Measurements from ENCODE around the gene LMF1.

Gene LMF1

DNA sequence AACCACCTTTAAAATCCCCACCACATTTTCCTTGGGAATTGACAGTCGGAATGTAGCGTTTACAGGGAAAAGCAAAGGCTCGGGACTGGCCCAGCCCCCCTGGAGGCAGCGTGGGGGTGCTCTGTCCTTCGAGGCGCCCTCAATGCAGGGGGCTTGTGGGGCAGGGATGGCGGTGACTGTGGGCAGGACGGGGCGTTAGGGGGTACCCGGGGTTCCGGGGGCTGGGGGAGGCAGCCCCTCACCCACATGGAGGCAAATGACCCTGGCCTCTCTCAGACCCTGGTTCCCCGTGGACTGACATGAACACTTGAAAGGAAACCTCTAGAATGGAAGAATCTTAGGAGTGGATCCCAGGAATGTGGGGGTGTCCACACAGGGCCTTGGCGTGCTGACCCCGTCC, 91.9 kb downstream of the LMF1 start:
- Histone ChIP-seq H3K9ac (ENCODE audit: low read length) (no peak overlapping the region), H3K79me2 (ENCODE audit: low read length) (no peaks in the 10 kb centered on the region), H3K27me3 (ENCODE audit: low read depth, low read length) (no peaks in the 10 kb centered on the region), H3K4me3 (ENCODE audit: low read length) (no peak overlapping the region), H3K27ac (ENCODE audit: low read length) (no peak overlapping the region), H3K4me2 (ENCODE audit: low read length) (no peak overlapping the region), H3K36me3 (replicated peaks; ENCODE audit: low read depth, low read length) (peaks cover 2% of the 10 kb centered on the region), H3K4me1 (ENCODE audit: low read length) (peaks cover 13% of the 10 kb centered on the region), H2AFZ (ENCODE audit: low read depth, low read length) (no peak overlapping the region), H3K9me3 (ENCODE audit: insufficient read depth, low read length) (peaks cover 4% of the 10 kb centered on the region; the same call in 1 of the 2 replicates), H4K20me1 (ENCODE audit: insufficient read depth, low read length) (no peaks in the 10 kb centered on the region)
- TF ChIP-seq, protein P1, sequence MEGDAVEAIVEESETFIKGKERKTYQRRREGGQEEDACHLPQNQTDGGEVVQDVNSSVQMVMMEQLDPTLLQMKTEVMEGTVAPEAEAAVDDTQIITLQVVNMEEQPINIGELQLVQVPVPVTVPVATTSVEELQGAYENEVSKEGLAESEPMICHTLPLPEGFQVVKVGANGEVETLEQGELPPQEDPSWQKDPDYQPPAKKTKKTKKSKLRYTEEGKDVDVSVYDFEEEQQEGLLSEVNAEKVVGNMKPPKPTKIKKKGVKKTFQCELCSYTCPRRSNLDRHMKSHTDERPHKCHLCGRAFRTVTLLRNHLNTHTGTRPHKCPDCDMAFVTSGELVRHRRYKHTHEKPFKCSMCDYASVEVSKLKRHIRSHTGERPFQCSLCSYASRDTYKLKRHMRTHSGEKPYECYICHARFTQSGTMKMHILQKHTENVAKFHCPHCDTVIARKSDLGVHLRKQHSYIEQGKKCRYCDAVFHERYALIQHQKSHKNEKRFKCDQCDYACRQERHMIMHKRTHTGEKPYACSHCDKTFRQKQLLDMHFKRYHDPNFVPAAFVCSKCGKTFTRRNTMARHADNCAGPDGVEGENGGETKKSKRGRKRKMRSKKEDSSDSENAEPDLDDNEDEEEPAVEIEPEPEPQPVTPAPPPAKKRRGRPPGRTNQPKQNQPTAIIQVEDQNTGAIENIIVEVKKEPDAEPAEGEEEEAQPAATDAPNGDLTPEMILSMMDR (IDR thresholded peaks at IDR 0.05; ENCODE audit: low read depth, low read length): no peak
- no peak for TF ChIP-seq EZH2phosphoT487 (IDR thresholded peaks at IDR 0.05; ENCODE audit: low read depth)

DNA sequence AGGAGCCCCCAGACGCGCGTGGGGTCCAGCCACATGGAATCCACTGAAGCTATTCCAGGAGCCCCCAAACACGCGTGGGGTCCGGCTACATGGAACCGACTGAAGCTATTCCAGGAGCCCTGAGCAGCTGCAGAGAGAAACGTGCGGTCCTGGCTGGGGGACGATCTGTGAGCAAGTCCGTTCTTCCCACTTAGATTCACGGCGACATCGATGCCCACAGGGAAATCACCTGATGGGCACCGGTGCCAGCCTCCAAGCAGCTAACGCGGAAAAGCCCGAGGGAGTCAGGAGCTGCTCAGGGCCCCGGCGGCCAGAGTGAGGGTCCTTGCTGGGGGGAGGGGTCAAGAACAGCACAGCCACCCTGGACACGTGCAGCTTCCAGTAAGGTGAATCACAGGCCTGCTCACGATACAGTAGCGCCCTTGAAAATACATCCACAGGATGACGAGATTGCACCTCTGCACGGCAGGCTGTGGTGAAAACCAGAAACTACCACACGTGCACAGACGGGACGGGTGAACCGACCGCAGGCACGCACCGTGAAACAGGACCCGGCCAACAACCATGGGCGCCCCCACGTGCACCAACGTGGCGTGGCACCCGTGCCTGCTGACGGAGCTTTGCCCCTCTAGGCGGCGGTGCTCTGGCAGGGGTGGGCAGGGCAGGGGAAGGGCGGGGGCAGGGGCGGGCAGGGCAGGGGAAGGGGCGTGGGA, 92.6 kb downstream of the LMF1 start:
- Histone ChIP-seq H3K9me3 (ENCODE audit: insufficient read depth, low read length) (no peaks in the 10 kb centered on the region), H3K4me3 (ENCODE audit: low read length) (no peak overlapping the region), H3K4me2 (ENCODE audit: low read length) (peak overlapping the region; percentile 59), H4K20me1 (ENCODE audit: insufficient read depth, low read length) (no peaks in the 10 kb centered on the region), H3K36me3 (replicated peaks; ENCODE audit: low read depth, low read length) (no peaks in the 10 kb centered on the region), H3K9ac (ENCODE audit: low read length) (no peak overlapping the region), H2AFZ (ENCODE audit: low read depth, low read length) (no peak overlapping the region), H3K27me3 (ENCODE audit: low read depth, low read length) (no peaks in the 10 kb centered on the region), H3K4me1 (ENCODE audit: low read length) (peaks cover 13% of the 10 kb centered on the region), H3K27ac (ENCODE audit: low read length) (no peak overlapping the region), H3K79me2 (ENCODE audit: low read length) (no peaks in the 10 kb centered on the region)
- TF ChIP-seq, protein P1 (IDR thresholded peaks at IDR 0.05; ENCODE audit: low read depth, low read length): no peak
- TF ChIP-seq EZH2phosphoT487 (IDR thresholded peaks at IDR 0.05; ENCODE audit: low read depth): no peak

DNA sequence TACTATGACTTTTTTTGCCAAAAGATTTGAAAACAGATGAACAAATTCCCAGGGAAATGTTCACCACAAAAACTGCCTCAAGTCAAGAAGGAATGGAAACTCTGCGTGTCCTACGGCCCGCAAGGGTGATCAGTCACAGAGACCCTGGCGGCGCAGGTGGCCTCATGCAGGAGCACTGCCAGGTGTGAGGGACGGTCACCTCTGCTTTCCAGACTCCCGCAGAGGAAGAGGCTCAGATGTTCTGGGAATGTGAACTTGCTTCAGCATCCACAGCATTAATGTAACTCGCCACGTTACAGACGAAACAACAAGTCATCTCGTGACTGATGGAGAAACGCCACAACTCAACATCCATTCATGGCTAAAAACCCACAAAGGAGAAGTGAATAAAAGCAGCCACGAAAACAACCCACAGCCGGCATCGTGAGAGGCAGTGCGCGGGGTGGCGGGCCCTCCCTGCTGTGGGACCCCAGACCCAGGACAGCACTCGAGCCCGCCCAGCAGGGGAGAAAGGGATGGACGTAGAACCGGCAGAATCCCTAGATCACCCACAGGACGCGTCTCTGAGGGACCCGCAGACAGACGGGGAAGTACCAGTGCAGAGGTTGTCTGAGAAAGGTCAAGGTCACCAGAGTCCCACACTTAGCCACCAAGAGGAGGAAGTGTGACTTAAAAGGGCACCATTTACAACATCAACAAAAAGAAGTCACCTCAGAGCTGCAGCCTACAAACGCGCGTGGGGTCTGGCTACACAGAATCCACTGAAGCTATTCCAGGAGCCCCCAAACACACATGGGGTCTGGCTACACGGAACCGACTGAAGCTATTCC, 93.3 kb downstream of the LMF1 start:
- no peaks in the 10 kb centered on the region for H3K79me2 ChIP-seq (ENCODE audit: low read length)
- H4K20me1 ChIP-seq (ENCODE audit: insufficient read depth, low read length): no peaks in the 10 kb centered on the region
- peak overlapping the region; percentile 59 for H3K4me2 ChIP-seq (ENCODE audit: low read length)
- TF ChIP-seq, protein P1 (IDR thresholded peaks at IDR 0.05; ENCODE audit: low read depth, low read length): no peak
- no peak for TF ChIP-seq EZH2phosphoT487 (IDR thresholded peaks at IDR 0.05; ENCODE audit: low read depth)
- no peak overlapping the region for H2AFZ ChIP-seq (ENCODE audit: low read depth, low read length)
- H3K9ac ChIP-seq (ENCODE audit: low read length): no peak overlapping the region
- H3K4me1 ChIP-seq (ENCODE audit: low read length): peaks cover 13% of the 10 kb centered on the region
- no peaks in the 10 kb centered on the region for H3K36me3 ChIP-seq (replicated peaks; ENCODE audit: low read depth, low read length)
- H3K27me3 ChIP-seq (ENCODE audit: low read depth, low read length): no peaks in the 10 kb centered on the region
- H3K27ac ChIP-seq (ENCODE audit: low read length): no peak overlapping the region
- H3K4me3 ChIP-seq (ENCODE audit: low read length): peak overlapping the region; percentile 32; the same call in 1 of the 2 replicates
- no peaks in the 10 kb centered on the region for H3K9me3 ChIP-seq (ENCODE audit: insufficient read depth, low read length)

DNA sequence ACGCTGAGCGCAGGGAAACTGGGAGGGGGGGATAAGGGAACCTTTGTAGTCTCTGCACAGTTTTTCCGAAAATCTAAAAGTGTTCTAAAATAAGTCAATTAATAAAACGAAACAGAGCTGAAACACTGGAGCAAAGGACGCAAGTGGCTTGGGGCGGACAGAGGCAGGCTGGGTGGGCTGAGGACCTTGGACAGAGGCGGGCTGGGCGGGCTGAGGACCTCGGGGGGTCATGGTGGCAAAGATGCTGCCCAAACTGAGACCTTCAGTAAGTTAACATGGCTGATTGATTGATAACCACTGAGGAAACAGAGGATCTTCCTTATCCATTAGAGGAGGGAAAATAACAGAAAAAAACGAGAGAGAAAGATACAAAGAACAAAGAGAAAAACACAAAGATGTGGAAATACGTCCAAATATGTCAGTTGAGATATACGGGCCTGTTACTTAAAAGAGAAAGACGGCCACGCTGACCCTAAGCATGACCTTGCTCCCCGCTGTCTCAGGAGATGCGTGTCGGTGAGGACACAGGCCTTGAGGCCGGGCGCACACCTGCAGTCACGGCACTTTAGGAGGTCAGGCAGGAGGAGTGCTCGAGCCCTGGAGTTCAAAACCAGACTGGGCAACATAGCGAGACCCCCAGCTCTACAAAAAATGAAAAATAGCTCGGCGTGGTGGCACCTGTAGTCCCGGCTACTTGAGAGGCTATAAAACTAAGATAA, 94.1 kb downstream of the LMF1 start:
- Histone ChIP-seq H3K9ac (ENCODE audit: low read length) (no peak overlapping the region), H4K20me1 (ENCODE audit: insufficient read depth, low read length) (no peaks in the 10 kb centered on the region), H2AFZ (ENCODE audit: low read depth, low read length) (no peak overlapping the region), H3K4me2 (ENCODE audit: low read length) (no peak overlapping the region), H3K4me3 (ENCODE audit: low read length) (no peak overlapping the region), H3K27ac (ENCODE audit: low read length) (no peak overlapping the region), H3K27me3 (ENCODE audit: low read depth, low read length) (no peaks in the 10 kb centered on the region), H3K36me3 (replicated peaks; ENCODE audit: low read depth, low read length) (no peaks in the 10 kb centered on the region), H3K9me3 (ENCODE audit: insufficient read depth, low read length) (no peaks in the 10 kb centered on the region), H3K79me2 (ENCODE audit: low read length) (no peaks in the 10 kb centered on the region), H3K4me1 (ENCODE audit: low read length) (peaks cover 13% of the 10 kb centered on the region)
- TF ChIP-seq, protein P1 (IDR thresholded peaks at IDR 0.05; ENCODE audit: low read depth, low read length): no peak
- TF ChIP-seq EZH2phosphoT487 (IDR thresholded peaks at IDR 0.05; ENCODE audit: low read depth): no peak
